Spleen (tissue), 7 donors: ENCODE results near the gene SHANK3.

Source experiments
- CTCF ChIP-seq, 11 experiments: fragments of 200-600 bp in 7 of 11; fragments of 450-650 bp in 4 of 11; sonication (generic) in 4 of 11; IDR thresholded peaks in 8 of 11; conservative IDR thresholded peaks in 3 of 11; 1 replicate in 7 of 11; 2 replicates in 4 of 11; pipeline versions ENCODE4 v1.4.0 to v1.8.0; 2016 to 2021; ENCODE audit warnings: antibody characterized with exemption in 11 of 11, inconsistent platforms in 4 of 11, mild to moderate bottlenecking in 1 of 11
- POLR2A ChIP-seq, 3 donors: fragments of 450-650 bp; IDR thresholded peaks; one replicate each; pipeline ENCODE4 v1.5.1; 2017; ENCODE audit warnings: antibody characterized with exemption in 3 of 3, mild to moderate bottlenecking in 1 of 3
- POLR2AphosphoS5 ChIP-seq, 3 donors: sonication (generic); formaldehyde crosslinking; IDR thresholded peaks; one replicate each; pipeline ENCODE4 v1.5.1; 2017; ENCODE audit warnings: antibody characterized with exemption in 3 of 3
- donor health status: DM: no; HTN: no; CAD: no; lungs with moderate emphysema.
- donor health status: DM: no; HTN: no; CAD: no.
- donor health status: DM: no; HTN: no; CAD: no.

DNA sequence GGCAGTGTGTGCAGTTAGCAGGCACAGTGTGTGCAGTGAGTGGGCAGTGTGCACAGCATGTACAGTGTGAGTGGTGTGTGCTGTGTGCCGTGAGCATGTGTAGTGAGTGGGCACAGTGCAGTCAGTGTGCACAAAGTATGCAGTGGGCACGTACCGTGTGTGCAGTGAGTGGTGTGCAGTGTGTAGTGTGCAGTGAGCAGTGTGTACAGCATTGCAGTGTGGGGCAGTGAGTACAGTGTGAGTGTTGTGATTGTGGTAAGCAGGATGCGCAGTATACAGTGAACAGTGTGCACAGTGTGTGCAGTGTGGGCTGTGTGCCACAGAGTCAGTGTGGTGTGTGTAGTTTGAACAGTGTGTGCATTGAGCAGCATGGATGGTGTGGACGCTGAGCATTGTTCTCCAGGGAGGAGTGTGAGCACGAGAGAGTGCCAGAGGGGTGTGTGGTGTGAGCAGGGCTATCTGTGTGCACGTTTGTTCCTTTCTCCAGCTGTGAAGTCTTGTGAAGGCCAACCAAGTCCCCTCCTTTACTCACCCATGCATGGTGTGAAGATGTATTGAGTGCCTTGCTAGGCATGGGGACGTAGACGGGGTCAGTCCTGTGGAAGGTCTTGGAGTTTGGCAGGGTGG is 3.0 kb downstream of the SHANK3 start:
- no peak for TF ChIP-seq POLR2A (IDR thresholded peaks at IDR 0.05)
- no peak for TF ChIP-seq CTCF (IDR thresholded peaks at IDR 0.05 in 8 of 11, conservative IDR thresholded peaks at IDR 0.05 in 3 of 11)
- TF ChIP-seq POLR2AphosphoS5 (IDR thresholded peaks at IDR 0.05): peak in 1 of 3 donors; percentile 9
